Stimulated activated CD8-positive, alpha-beta memory T cell treated with anti-CD3 and anti-CD28 coated beads, Interleukin-7, amount 100 ng/mL, for 1 hour (primary cell): ENCODE measurements around the gene VDR.

Source experiments
- DNase-seq, 2 donors: peaks; one replicate each; pipeline ENCODE4 v3.0.0-alpha.2; 2020; ENCODE audit warnings: low read depth in 2 of 2

The VDR gene

DNA sequence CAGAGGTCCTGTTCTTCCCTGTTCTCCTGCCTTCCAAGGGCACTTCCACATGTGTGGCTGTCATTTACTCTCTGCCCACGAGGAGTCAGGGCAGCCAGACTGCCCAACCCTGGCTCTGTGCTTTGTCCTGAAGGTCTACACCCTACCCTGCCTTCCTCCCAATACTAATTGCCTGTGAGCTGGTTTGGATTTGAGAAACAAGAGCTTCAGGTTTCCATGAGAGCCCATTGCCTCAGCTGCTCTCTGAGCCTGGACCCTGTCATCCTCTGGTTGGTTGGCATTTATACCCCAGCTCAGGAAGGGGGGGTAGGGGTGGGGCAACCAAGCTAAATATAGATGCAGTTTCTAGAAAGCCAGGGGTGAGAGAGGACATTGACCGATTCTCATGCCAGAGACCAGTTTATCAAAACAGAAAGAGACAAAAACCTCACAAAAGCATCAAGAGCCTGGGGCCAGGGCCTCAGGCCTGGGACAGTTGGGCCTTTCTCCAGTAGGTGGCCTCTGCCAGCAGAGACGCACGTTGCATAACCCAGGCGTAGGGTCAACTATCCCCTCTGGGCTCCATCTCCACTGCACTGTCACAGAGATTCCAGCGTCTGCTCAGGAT is 34.5 kb downstream of the VDR start:
- no peak for DNase-seq

GRCh38 chr12:47868552-47869031 is 36.2 kb downstream of the VDR start:
- DNase-seq = no peak

GRCh38 chr12:47868041-47868440 is 36.8 kb downstream of the VDR start:
- DNase-seq = no peak

DNA sequence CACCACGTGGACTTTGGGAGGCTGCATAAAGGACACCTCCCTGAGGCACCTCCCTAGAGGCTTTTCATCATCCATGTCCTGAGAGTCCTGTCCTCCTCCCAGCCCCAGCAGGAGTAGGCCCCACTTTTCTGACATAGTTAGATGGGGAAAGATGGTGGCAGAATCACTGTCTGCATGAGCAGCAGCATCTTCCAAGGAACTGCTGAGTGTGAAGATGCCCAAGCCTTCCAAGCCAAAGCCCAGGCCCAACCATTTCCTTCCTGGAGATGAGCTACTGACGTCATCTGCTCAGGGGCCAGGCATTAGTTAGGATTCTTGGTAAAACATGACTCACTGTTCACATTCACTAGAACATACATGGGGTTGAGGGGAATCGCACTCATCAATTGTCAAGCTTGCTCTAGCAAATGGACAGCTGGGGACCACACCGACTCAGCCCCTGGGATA is 37.3 kb downstream of the VDR start:
- DNase-seq = no peak

DNA sequence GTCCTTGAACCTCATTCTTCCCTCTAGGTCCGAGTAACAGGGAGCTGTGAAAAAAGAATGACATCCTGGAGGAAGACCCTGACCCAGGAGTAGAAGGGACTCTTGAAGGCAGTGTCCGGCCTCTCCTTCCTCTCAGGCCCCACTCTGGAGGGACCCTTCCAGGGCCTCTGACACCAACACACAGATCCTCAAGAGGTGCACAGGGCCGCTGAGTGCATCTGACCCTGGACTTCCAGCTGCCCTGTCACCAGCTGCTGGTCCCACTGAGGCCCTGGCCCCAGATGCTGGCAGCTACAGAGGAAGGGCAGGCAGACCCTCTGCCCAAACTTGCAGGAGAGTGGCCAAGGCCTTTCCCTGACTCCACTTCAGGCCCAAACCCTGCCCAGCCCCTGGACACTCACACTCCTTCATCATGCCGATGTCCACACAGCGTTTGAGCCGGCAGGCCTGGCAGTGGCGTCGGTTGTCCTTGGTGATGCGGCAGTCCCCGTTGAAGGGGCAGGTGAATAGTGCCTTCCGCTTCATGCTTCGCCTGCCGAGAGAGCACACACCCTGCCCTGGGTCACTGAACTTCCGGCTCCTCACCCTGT is 40.1 kb downstream of the VDR start:
- DNase-seq = no peak

DNA sequence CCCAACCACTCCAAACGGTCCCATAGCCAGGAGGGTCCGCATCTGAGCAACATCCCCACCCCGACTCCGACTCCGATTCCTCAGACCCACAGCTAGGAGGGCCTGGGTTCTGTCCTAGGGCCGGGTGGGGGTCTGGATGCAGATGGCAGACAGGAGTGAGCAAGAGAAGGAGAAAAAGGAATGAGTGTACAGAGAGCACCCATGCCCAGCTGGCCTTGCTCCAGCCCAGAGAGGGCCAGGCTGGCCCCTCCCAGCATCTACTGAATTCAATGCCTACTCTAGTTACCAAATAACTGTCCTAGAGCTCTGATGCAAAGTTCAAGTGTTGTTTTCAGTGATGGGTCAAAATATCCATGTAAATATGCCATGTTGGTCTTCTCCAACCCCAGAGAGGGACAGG is 40.8 kb downstream of the VDR start:
- no peak for DNase-seq

- no peak for DNase-seq
Measured at GRCh38 chr12:47863467-47863866, 41.3 kb downstream of the VDR start.

- DNase-seq = no peak
Measured at GRCh38 chr12:47862881-47863280, 41.9 kb downstream of the VDR start.

GRCh38 chr12:47862167-47862750 is 42.5 kb downstream of the VDR start:
- DNase-seq = no peak

- no peak for DNase-seq
Measured at GRCh38 chr12:47860873-47861272, 43.9 kb downstream of the VDR start.

DNA sequence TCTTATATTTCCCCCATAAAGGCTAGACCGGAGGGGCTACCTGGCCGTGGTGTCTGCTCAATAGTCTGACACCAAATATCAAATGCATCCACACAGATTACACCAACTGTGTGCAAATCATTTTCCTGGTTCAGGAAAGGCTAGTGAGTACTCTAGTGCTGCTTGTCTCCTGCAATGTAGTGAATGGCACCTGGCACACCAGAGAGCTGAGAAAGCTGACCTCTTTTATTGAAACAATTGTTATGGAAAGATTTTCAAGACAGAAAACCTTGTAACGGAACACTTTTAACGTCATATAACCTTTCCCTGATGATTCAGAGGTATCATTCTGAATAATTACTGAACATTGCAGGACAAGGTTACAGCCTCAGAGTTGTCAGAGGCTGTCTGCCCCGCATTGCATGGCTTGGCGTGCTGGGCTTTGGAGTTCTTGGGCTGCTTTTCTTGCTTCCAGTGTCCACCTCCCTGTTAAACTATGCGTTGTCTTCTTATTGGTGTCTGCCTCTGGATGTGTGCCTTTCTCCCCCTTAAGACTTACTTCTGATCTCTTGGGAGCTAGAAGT is 44.4 kb downstream of the VDR start:
- DNase-seq = no peak

DNA sequence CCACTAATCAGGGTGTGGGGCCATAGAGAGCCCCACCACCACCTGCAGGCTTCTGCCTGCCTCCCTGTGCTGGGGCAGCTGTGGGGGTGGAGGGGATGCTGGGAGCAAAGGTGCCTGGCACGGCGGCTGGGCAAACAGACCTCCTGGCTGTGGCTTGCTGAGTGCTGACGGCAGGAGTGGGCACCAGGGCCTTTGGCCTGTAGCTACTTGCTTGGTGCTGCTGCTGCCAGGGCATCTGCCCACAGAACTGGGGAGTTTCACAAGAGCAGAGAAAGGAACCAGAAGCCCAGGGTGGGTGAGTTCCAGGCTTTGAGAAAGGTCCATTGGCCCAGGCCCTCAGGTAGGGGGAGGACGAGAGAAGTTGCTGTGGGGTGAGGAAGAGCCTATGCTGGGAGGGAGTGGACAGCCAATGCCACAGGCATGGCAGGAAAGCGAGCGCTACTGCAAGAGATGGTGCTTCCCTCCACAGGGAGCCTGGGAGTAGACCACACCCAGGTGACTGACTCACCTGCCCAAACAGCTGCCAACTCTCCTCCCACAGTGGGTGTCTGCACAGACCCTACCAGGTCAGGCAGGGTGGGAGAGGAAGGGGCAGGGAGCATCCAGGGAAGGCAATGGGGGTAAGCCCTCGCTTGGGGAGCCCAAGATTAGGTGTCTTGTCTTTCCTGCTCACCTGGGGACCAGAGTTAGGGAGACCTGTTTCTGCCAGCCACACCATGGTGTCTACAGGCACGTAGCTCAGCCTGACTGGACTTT is 46.1 kb downstream of the VDR start:
- DNase-seq = no peak

DNA sequence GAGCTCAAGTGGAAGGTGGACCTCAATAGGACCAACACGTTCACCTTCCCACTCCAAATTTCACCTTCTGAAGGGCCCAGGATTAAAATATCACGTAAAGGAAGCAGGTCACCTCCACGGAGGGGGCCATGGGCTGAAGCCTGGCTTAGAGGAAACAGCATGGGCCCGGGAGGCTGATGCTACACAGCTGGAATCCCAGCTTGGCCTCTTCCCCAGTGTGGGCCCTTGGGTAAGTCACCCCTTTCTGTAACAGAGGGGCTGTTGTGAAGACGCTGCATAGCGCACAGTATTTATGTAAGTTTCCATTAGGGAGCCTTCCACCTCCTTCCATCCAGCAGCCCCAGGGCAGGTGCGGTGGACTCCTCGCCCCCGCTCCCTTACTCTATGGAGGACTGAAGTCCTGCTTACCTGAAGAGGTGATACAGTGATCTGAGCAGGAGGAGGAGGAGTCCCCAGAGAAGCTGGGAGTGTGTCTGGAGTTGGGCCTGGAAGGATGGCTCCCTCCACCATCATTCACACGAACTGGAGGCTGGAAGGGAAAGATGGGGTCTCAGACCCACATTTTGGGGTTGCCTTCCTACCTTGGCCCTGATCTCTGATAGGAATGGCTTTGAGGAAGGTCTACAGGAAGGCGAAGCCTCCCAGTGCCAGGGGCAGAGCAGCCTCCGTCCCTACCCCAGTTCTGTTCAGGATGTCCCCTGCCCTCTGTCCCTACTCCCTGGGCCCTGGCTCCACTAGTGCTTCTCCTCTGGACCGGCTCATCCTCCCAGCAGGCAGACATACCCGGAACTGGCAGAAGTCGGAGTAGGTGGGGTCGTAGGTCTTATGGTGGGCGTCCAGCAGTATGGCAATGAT is 47.8 kb downstream of the VDR start:
- DNase-seq = no peak

DNA sequence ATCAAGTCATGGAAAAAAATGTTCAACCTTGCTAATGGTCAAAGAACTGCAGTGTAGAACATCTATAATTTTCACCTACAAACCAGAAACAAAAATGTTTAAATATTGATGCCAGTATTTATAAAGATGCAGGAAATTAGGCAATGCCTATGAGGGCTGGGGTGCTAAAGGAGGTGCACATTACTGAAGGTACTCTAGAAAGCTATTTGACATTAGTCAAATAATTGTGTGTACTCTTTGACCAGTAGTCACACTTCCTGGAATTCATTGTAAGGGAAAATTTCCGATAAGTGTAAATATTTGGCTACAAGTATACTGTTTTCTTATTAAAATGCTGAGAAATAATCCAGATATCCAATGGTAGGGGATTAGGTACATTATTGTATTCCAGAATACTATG is 48.7 kb downstream of the VDR start:
- DNase-seq = no peak

- DNase-seq = no peak
Measured at GRCh38 chr12:47855502-47855901, 49.3 kb downstream of the VDR start.

- no peak for DNase-seq
Measured at GRCh38 chr12:47854531-47854930, 50.3 kb downstream of the VDR start.

GRCh38 chr12:47852096-47852571 is 52.7 kb downstream of the VDR start:
- no peak for DNase-seq

- no peak for DNase-seq
Measured at GRCh38 chr12:47851303-47851952, 53.4 kb downstream of the VDR start.

GRCh38 chr12:47850153-47851084 is 54.4 kb downstream of the VDR start:
- DNase-seq = no peak

- DNase-seq = no peak
Measured at GRCh38 chr12:47849261-47849660, 55.5 kb downstream of the VDR start.
